Suppressor macrophage (primary cell): ENCODE results near the gene CIAO2B.

ENCODE experiments used
- DNase-seq, 4 experiments: peaks; one replicate each; pipeline ENCODE4 v3.0.0-alpha.2; 2020 to 2022

The CIAO2B gene

DNA sequence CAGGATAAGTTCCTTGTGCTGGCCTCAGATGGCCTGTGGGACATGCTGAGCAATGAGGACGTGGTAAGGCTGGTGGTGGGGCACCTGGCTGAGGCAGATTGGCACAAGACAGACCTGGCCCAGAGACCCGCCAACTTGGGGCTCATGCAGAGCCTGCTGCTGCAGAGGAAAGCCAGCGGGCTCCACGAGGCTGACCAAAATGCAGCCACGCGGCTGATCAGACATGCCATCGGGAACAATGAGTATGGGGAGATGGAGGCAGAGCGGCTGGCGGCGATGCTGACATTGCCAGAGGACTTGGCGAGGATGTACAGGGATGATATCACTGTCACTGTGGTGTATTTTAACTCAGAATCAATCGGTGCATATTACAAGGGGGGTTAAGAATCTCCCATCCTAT lies 48.7 kb downstream of the CIAO2B start:
- DNase-seq, result no peak

DNA sequence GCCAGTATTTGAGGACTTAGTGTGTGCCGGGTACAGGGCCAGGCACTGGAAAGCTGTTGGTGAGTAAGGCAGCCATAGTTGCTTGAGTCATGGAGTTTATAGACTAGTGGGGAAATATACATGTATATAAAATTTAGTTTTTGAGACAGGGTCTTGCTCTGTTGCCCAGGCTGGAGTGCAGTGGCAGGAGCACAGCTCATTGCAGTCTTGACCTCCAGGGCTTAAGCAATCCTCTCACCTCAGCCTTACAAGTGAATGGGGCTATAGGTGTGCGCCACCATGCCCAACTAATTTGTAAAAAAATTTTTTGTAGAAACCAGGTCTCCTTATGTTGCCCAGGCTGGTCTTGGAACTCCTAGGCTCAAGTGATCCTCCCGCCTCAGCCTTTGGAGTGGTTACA lies 51.5 kb downstream of the CIAO2B start:
- no peak for DNase-seq
